Hematopoietic multipotent progenitor cell treated with erythropoietin and hydrocortisone succinate and interleukin-3 and kit ligand, for 8 days (in vitro differentiated cells): ENCODE measurements around the gene KBTBD3.
"Not testable (repeated sequence)": the region's sequence is repeated elsewhere in the genome, so short reads cannot be mapped to it uniquely, and the experiment has no call there.

Experiments
- DNase-seq: peaks from one replicate; pipeline ENCODE4 v3.0.0-alpha.2; 2015

KBTBD3 gene

DNA sequence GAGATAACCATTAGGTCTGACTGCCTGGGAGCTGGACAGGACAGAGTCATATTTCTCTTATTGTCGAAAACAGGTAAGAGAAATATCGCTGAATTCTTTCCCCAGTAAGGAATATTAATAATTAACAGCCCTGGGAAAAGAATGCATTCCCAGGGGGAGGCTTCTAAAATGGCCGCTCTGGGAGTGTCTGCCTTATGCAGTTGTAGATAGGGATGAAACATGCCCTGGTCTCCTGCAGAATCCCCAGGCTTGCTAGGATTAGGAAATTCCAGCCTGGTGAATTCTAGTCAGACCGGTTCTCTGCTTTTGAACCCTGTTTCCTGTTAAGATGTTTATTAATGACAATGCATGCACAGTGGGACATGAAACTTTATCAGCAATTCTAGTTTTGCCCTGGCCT is 74.1 kb downstream of the KBTBD3 start:
- not testable (repeated sequence) for DNase-seq

DNA sequence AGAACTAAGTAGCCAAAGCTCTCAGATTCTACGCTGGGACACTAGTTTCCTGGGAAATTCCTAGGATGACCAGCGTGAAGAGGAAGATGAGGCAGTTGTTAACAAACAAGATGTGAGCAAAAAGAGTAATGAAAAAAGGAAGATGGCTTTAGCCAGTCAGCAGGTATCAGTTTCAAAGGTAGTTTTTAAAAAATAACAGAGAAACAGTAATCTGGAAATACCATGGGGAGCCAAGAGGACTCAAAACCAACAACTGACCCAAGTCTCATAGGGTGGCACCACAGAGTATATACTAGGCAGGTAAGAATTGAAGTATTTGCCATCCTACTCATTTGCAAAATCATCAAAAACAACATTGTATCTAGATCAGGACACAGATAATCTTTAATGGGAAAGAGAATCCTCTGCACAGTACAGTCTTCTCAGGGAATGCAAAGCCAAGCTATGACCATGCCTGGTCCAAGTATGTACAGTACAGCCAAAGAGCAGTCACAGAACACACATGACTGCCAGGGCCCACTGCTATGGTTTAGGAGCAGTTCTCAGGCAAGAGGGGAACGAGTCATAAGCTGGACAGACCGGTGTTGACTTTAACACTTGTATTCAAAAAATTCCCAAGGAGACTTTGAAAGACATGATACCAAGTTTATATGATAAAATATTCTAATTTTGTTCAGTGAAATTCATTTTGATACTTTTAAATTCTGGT is 75.7 kb downstream of the KBTBD3 start:
- no peak for DNase-seq
